Nephron (organoid): ENCODE measurements around the gene MUC15.
A peak's percentile ranks its signal among the peaks of the same experiment; 100 is the strongest.

Experiments used
- H3K27ac Mint-ChIP-seq, 3 experiments: 2 replicates each; pipeline ENCODE4 v1.8.0; 2020; ENCODE audit warnings: mixed read lengths in 3 of 3, mild to moderate bottlenecking in 2 of 3, moderate library complexity in 1 of 3
- H3K27me3 Mint-ChIP-seq: 2 replicates; pipeline ENCODE4 v1.8.0; 2021; ENCODE audit warnings: low read depth, mild to moderate bottlenecking, moderate library complexity, mixed read lengths
- H3K36me3 Mint-ChIP-seq: 2 replicates; pipeline ENCODE4 v1.8.0; 2020; ENCODE audit warnings: low read depth, mixed read lengths
- H3K4me1 Mint-ChIP-seq: 2 replicates; pipeline ENCODE4 v1.8.0; 2020; ENCODE audit warnings: mixed read lengths
- H3K4me3 Mint-ChIP-seq, 3 experiments: 2 replicates each; pipeline ENCODE4 v1.8.0; 2020; ENCODE audit warnings: mild to moderate bottlenecking in 3 of 3, mixed read lengths in 3 of 3, moderate library complexity in 2 of 3
- H3K9me3 Mint-ChIP-seq: 2 replicates; pipeline ENCODE4 v1.8.0; 2020; ENCODE audit warnings: mixed read lengths
- TF ChIP-seq, protein P1 (sequence below), 3 experiments: fragments of 200-600 bp; sonication (generic); IDR thresholded peaks; one replicate each; pipeline ENCODE4 v1.5.0; 2021; ENCODE audit warnings: antibody characterized with exemption in 3 of 3; ENCODE audit not compliant: unreplicated experiment in 3 of 3

Gene MUC15

DNA sequence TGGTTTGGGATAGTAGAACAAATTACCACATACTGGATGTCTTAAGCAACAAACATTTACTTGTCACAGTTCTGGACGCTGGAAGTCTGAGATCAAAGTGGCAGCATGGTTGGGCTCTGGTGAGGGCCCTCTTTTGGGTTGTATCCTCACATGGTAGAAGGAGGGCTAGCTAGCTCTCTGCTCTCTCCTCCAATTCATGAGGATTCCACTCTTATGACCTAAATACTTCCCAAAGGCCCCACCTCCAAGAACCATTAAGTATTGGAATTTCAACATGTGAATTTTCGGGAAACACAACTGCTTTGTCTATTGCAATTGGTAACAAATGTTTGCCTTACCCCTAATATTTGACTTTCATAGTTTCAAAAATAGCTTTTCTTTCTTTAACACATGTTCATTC lies 52.6 kb downstream of the MUC15 start:
- TF ChIP-seq, protein P1, sequence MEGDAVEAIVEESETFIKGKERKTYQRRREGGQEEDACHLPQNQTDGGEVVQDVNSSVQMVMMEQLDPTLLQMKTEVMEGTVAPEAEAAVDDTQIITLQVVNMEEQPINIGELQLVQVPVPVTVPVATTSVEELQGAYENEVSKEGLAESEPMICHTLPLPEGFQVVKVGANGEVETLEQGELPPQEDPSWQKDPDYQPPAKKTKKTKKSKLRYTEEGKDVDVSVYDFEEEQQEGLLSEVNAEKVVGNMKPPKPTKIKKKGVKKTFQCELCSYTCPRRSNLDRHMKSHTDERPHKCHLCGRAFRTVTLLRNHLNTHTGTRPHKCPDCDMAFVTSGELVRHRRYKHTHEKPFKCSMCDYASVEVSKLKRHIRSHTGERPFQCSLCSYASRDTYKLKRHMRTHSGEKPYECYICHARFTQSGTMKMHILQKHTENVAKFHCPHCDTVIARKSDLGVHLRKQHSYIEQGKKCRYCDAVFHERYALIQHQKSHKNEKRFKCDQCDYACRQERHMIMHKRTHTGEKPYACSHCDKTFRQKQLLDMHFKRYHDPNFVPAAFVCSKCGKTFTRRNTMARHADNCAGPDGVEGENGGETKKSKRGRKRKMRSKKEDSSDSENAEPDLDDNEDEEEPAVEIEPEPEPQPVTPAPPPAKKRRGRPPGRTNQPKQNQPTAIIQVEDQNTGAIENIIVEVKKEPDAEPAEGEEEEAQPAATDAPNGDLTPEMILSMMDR (IDR thresholded peaks at IDR 0.05; ENCODE audit: unreplicated experiment in 3 of 3): no peak
- Mint-ChIP-seq H3K9me3 (peaks cover 3% of the 10 kb centered on the region), H3K36me3 (peaks cover 4% of the 10 kb centered on the region), H3K4me1 (peaks cover 9% of the 10 kb centered on the region), H3K27ac (peak overlapping the region in 2 of 3 experiments; percentile 35 to 51), H3K4me3 (no peak overlapping the region), H3K27me3 (no peaks in the 10 kb centered on the region)

DNA sequence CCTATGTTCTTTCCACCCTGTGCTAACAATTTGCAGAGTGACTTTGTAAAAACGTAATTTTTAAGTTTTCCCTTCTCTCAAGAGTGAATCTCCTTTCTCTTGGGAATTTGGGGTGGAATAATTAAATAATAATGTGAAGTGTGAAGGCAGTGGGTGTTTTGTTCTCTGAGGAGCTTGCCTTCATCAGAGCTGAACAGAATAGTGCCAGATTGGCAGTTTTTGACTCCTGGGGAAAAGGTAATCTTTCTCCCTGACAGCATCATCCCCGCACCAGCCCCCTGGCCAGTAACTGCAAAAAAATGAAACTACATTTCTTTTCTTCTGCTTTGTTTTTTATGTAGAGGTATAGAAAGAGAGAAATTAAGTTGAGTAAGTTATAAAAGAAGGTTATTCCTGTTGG lies 59.9 kb downstream of the MUC15 start:
- Mint-ChIP-seq H3K27me3 (peaks cover 3% of the 10 kb centered on the region), H3K36me3 (no peaks in the 10 kb centered on the region), H3K9me3 (no peaks in the 10 kb centered on the region), H3K27ac (no peak overlapping the region), H3K4me3 (no peak overlapping the region), H3K4me1 (no peaks in the 10 kb centered on the region)
- TF ChIP-seq, protein P1 (IDR thresholded peaks at IDR 0.05; ENCODE audit: unreplicated experiment in 3 of 3): no peak

DNA sequence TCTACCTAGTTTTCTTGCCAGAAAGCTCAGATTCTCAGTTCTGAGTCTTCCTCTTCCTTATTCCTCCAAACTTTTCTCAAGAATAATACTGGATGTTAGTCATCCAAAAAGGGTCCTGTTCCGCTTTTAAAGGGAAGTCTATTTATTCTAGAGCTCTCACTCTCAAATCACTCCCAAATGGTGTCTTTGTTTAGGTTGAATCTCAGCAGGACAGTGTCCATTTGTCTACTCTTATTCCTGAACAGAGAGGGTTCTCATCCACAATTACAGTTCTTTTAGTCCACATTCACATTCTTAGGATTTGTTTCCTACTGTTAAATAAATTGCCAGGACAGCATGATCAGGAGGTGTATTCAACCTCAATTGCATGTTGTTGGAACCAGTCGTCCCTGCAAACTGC lies 61.3 kb downstream of the MUC15 start:
- Mint-ChIP-seq H3K27me3 (peaks cover 3% of the 10 kb centered on the region), H3K36me3 (no peaks in the 10 kb centered on the region), H3K4me1 (no peaks in the 10 kb centered on the region), H3K27ac (no peak overlapping the region), H3K9me3 (no peaks in the 10 kb centered on the region), H3K4me3 (no peak overlapping the region)
- TF ChIP-seq, protein P1 (IDR thresholded peaks at IDR 0.05; ENCODE audit: unreplicated experiment in 3 of 3): no peak

DNA sequence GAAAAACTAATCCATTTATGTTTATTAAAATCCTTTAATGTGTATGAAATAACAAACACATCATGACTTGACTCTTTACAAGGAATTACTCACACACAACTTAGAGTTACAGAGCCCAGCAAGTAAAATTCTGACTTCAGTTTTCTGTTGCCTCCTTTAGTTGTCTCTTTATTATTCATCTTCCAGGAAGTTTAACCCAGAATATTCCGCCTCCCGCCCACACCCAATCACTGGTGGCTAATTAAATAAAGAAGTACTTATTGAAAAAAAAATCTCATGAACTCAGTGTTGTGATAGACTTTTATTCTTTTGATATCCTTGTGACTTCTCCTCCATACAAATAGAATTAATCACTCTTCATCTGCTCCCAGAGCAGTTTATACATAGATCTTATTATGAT lies 61.9 kb downstream of the MUC15 start:
- Mint-ChIP-seq H3K27me3 (peaks cover 3% of the 10 kb centered on the region), H3K27ac (no peak overlapping the region), H3K9me3 (no peaks in the 10 kb centered on the region), H3K36me3 (no peaks in the 10 kb centered on the region), H3K4me3 (no peak overlapping the region), H3K4me1 (no peaks in the 10 kb centered on the region)
- TF ChIP-seq, protein P1 (IDR thresholded peaks at IDR 0.05; ENCODE audit: unreplicated experiment in 3 of 3): no peak
